Thoracic aorta (tissue), 2 donors: Measurements from ENCODE around the gene LRRC8D. TPM values are rescaled to one million over a fixed set of nuclear protein-coding genes. Genes with fewer than 3 reads are reported as not detected.

Experiments used
- ATAC-seq: fragments of 150-250 bp; one replicate; pipeline ENCODE4 v1.8.0; 2017; ENCODE audit warnings: low read depth; ENCODE audit not compliant: insufficient number of reproducible peaks, low FRiP score
- DNase-seq: peaks from one replicate; pipeline ENCODE4 v3.0.0-alpha.2; 2020; ENCODE audit warnings: low spot score
- H3K27ac ChIP-seq, 2 donors: fragments of 200-600 bp; sonication (generic); 1 replicate in 1 of 2; 2 replicates in 1 of 2; pipeline ENCODE4 v1.5.1; 2016; ENCODE audit warnings: mild to moderate bottlenecking in 2 of 2, moderate library complexity in 2 of 2
- H3K27me3 ChIP-seq: fragments of 200-600 bp; sonication (generic); replicated peaks from 2 replicates; pipeline ENCODE4 v1.6.0; 2016; ENCODE audit warnings: mild to moderate bottlenecking; ENCODE audit not compliant: insufficient read depth
- H3K36me3 ChIP-seq: fragments of 200-600 bp; sonication (generic); one replicate; pipeline ENCODE4 v1.5.1; 2016
- H3K4me1 ChIP-seq, 2 donors: fragments of 200-600 bp; sonication (generic); 1 replicate in 1 of 2; 2 replicates in 1 of 2; pipeline versions ENCODE4 v1.5.1 to v1.6.0; 2016; ENCODE audit warnings: low read depth in 2 of 2, mild to moderate bottlenecking in 1 of 2; ENCODE audit not compliant: control insufficient read depth in 1 of 2
- H3K4me3 ChIP-seq: fragments of 200-600 bp; sonication (generic); 2 replicates; pipeline ENCODE4 v1.5.1; 2016; ENCODE audit warnings: mild to moderate bottlenecking
- H3K9me3 ChIP-seq: fragments of 200-600 bp; sonication (generic); 2 replicates; pipeline ENCODE4 v1.5.1; 2016
- total RNA-seq, 2 donors: library from RNA; depleted of rRNA; stranded (reverse); fragments of >200 nt; gene quantifications; one replicate each; pipeline versions ENCODE4 v1.1.0 to v1.2.3, GENCODE V29; 2016
- TF ChIP-seq, protein P1 (sequence below): fragments of 200-600 bp; sonication (generic); IDR thresholded peaks from one replicate; pipeline ENCODE4 v1.5.1; 2019; ENCODE audit warnings: antibody characterized with exemption

The LRRC8D gene
- total RNA-seq, 2 donors from 2014 or later: 8.8 to 10.7 TPM

DNA sequence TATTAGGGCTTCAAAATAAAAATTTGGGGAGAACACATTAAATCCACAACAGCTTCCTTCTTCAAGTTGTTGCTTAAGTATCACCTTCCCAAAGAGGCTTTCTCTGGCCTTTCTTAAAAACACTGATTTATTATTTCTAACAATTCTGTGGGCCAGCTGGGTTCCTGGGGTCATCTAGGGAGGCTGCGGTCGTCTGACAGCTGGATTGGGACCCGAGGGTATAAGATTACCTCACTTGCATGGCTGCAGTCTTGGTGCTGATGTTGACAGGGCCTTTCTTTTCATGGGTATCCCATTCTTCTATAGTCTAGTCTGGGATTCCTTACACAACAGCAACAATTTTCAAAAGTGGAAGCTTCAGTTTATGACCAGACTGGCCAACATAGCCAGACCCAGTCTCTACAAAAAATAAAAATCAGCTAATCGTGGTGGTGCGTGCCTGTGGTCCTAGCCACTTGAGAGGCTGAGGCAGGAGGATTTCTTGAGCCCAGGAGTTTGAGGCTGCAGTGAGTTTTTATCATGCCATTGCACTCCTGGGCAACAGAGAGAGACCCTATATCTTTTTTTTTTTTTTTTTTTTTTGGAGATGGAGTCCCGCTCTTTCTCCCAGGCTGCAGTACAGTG is 128.0 kb downstream of the LRRC8D start:
- Histone ChIP-seq H3K27me3 (no peaks in the 10 kb centered on the region), H3K27ac (no peak overlapping the region), H3K4me3 (no peak overlapping the region), H3K9me3 (no peaks in the 10 kb centered on the region), H3K4me1 (no peaks in the 10 kb centered on the region), H3K36me3 (no peaks in the 10 kb centered on the region)
- ATAC-seq (no peak), DNase-seq (no peak)
- TF ChIP-seq, protein P1, sequence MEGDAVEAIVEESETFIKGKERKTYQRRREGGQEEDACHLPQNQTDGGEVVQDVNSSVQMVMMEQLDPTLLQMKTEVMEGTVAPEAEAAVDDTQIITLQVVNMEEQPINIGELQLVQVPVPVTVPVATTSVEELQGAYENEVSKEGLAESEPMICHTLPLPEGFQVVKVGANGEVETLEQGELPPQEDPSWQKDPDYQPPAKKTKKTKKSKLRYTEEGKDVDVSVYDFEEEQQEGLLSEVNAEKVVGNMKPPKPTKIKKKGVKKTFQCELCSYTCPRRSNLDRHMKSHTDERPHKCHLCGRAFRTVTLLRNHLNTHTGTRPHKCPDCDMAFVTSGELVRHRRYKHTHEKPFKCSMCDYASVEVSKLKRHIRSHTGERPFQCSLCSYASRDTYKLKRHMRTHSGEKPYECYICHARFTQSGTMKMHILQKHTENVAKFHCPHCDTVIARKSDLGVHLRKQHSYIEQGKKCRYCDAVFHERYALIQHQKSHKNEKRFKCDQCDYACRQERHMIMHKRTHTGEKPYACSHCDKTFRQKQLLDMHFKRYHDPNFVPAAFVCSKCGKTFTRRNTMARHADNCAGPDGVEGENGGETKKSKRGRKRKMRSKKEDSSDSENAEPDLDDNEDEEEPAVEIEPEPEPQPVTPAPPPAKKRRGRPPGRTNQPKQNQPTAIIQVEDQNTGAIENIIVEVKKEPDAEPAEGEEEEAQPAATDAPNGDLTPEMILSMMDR: no peak

DNA sequence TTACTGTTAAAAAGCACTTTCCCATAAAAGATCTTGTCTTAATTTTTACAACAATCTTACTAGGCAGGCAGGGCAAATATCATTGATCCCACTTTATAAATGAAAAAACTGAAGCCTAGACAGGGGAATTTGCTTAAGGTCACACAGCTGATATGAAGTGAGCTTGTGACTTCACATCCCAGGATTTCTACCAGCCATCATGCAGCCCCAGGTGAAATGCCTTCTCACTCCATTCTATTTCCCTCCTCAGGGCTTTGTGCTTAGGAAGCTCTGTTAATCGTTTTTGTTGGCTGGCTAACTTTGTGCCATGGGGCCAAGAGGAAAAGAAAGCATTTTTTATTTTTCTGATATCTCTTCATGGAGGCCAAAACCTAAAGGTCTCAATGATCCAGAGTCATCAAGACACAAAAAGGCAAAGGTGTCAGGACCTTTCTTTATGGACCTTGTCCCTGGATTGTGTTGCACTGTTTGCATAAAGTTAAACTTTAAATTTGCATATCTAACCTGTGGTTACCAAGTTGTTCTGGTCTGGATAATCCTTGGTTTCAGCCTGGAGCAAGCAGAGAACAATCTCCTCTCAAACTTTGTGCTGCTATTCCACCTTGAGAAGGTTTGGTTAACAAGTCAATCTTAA is 129.3 kb downstream of the LRRC8D start:
- no peaks in the 10 kb centered on the region for H3K9me3 ChIP-seq
- no peak overlapping the region for H3K27ac ChIP-seq
- ATAC-seq (no peak), DNase-seq (no peak)
- H3K4me1 ChIP-seq: no peaks in the 10 kb centered on the region
- no peaks in the 10 kb centered on the region for H3K36me3 ChIP-seq
- H3K27me3 ChIP-seq: no peaks in the 10 kb centered on the region
- TF ChIP-seq, protein P1: no peak
- H3K4me3 ChIP-seq: no peak overlapping the region

DNA sequence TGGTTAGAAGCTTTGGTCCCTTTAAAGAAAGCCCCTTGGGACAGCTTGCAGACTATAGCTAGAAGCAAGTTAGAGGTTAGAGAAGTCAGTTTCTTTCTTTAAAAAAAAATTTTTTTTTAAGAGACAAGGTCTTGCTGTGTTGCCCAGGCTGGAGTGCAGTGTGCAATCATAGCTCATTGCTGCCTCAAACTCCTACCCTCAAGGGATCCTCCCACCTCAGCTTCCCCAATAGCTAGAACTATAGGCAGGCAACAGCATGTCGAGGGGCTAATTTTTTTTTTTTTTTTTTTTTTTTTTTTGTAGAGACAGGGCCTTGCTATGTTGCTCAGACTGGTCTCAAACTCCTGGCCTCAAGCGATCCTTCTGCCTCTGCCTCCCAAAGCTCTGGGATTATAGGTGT is 129.9 kb downstream of the LRRC8D start:
- no peaks in the 10 kb centered on the region for H3K27me3 ChIP-seq
- no peak overlapping the region for H3K27ac ChIP-seq
- ATAC-seq (no peak), DNase-seq (no peak)
- H3K9me3 ChIP-seq: no peaks in the 10 kb centered on the region
- no peak overlapping the region for H3K4me3 ChIP-seq
- H3K4me1 ChIP-seq: no peaks in the 10 kb centered on the region
- no peaks in the 10 kb centered on the region for H3K36me3 ChIP-seq
- TF ChIP-seq, protein P1: no peak

DNA sequence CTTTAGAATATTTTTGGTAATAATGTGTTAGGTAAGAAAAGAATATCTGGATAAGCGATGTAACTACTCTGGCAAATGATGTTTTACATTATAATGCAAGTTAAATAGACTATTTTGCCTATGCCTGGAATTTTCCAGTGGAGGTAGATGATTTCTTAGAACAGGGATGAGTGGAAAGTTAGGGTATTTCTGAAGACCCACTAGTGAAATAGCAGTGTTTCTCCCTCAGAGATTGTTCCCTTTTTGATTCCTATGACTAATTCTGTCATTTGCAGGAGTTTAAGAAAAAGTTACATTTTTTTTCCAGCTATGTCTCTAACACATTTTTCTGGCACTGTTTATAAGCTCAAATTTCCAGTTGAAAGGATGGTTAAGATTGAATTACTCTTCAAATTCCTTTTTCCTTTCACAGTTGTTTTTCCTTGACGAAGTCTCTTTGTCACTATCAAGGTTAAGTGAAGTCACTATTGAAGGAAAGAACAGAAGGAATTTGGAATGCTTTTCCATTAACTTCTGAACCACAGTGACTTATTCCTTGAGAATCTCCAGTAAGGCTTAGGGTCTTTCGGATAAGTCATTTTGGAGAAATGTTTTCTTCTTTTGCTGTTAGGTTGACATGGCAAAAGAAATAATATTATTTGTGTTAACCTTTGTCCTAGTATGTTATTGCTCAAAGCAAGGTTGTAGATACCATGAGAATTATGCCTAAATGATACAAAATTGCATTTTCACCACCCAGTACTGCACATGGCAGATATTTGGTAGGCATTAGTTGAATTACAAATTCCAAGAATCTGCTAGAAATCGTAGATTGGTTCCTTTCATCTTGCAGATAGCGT is 131.2 kb downstream of the LRRC8D start:
- no peak for ATAC-seq

More for the DNA sequence above, 131.2 kb downstream of the LRRC8D start:
- DNase-seq: no peak
- Histone ChIP-seq H3K4me1 (no peaks in the 10 kb centered on the region), H3K27ac (no peak overlapping the region), H3K4me3 (no peak overlapping the region), H3K36me3 (no peaks in the 10 kb centered on the region), H3K9me3 (no peaks in the 10 kb centered on the region), H3K27me3 (no peaks in the 10 kb centered on the region)
- TF ChIP-seq, protein P1: no peak
